Esophagus muscularis mucosa (tissue), 4 donors: ENCODE data around the gene CELF2.

Source experiments
- EP300 ChIP-seq: sonication (generic); formaldehyde crosslinking; IDR thresholded peaks from one replicate; pipeline ENCODE4 v1.6.1; 2017; ENCODE audit warnings: antibody characterized with exemption
- POLR2A ChIP-seq: fragments of 450-650 bp; IDR thresholded peaks from one replicate; pipeline ENCODE4 v1.6.1; 2017; ENCODE audit warnings: antibody characterized with exemption, moderate library complexity, mild to moderate bottlenecking, low read depth
- POLR2AphosphoS5 ChIP-seq, 2 donors: sonication (generic); formaldehyde crosslinking; IDR thresholded peaks; one replicate each; pipeline ENCODE4 v1.6.1; 2017; ENCODE audit warnings: antibody characterized with exemption in 2 of 2
- TF ChIP-seq, protein P1 (sequence below), 3 experiments: fragments of 200-600 bp in 2 of 3; fragments of 450-650 bp in 1 of 3; sonication (generic) in 2 of 3; IDR thresholded peaks; one replicate each; pipeline ENCODE4 v1.5.1; 2017 to 2019; ENCODE audit warnings: antibody characterized with exemption in 3 of 3, mild to moderate bottlenecking in 2 of 3, moderate library complexity in 1 of 3

DNA sequence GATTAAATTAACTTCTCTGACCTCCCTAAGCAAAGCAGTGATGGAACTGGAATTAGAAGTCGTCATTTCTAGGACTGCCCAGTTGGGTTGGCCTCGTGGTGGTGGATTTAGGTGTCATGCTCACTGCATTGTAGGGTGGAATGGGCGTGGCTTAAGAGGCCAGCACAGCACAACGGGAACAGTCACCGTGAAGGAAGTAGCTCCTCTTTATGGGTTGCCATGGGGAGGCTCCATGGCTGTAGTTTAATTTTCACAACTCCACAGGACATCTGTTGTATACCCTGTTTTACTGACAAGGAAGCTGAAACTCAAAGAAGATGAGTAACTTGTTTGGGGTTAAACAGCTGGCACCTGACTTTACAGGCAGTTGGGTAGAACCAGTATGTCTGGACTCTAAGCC, 208.3 kb downstream of the CELF2 start:
- TF ChIP-seq, protein P1, sequence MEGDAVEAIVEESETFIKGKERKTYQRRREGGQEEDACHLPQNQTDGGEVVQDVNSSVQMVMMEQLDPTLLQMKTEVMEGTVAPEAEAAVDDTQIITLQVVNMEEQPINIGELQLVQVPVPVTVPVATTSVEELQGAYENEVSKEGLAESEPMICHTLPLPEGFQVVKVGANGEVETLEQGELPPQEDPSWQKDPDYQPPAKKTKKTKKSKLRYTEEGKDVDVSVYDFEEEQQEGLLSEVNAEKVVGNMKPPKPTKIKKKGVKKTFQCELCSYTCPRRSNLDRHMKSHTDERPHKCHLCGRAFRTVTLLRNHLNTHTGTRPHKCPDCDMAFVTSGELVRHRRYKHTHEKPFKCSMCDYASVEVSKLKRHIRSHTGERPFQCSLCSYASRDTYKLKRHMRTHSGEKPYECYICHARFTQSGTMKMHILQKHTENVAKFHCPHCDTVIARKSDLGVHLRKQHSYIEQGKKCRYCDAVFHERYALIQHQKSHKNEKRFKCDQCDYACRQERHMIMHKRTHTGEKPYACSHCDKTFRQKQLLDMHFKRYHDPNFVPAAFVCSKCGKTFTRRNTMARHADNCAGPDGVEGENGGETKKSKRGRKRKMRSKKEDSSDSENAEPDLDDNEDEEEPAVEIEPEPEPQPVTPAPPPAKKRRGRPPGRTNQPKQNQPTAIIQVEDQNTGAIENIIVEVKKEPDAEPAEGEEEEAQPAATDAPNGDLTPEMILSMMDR (IDR thresholded peaks at IDR 0.05): no peak
- no peak for TF ChIP-seq EP300
- no peak for TF ChIP-seq POLR2AphosphoS5 (IDR thresholded peaks at IDR 0.05)
- TF ChIP-seq POLR2A: no peak
